HG02588 (cell line): ENCODE measurements around the gene MBD4.

ENCODE experiments used
- ATAC-seq: cut with Tn5 transposase; IDR thresholded peaks from one replicate; pipeline ENCODE4 v1.9.1; 2021; ENCODE audit warnings: mild to moderate bottlenecking, moderate library complexity; ENCODE audit not compliant: unreplicated experiment

The MBD4 gene

GRCh38 chr3:129463716-129464115, 24.0 kb upstream of the MBD4 start:
- ATAC-seq, result no peak

- no peak for ATAC-seq
Observed at GRCh38 chr3:129463094-129463493, 23.3 kb upstream of the MBD4 start.

GRCh38 chr3:129462361-129462968, 22.7 kb upstream of the MBD4 start:
- no peak for ATAC-seq

- no peak for ATAC-seq
Observed at GRCh38 chr3:129461461-129462146, 21.9 kb upstream of the MBD4 start.

GRCh38 chr3:129461022-129461421, 21.3 kb upstream of the MBD4 start:
- ATAC-seq, result no peak

- no peak for ATAC-seq
Observed at GRCh38 chr3:129460572-129460971, 20.8 kb upstream of the MBD4 start.

GRCh38 chr3:129460155-129460554, 20.4 kb upstream of the MBD4 start:
- ATAC-seq, result no peak

- ATAC-seq, result no peak
Observed at GRCh38 chr3:129453732-129454131, 14.0 kb upstream of the MBD4 start.

- ATAC-seq, result no peak
Observed at GRCh38 chr3:129449279-129450115, 9.7 kb upstream of the MBD4 start.

- ATAC-seq, result no peak
Observed at GRCh38 chr3:129448186-129448895, 8.6 kb upstream of the MBD4 start.

GRCh38 chr3:129446926-129447325, 7.2 kb upstream of the MBD4 start:
- ATAC-seq, result no peak

GRCh38 chr3:129445471-129445870, 5.7 kb upstream of the MBD4 start:
- ATAC-seq, result no peak

GRCh38 chr3:129442947-129443346, 3.2 kb upstream of the MBD4 start:
- no peak for ATAC-seq

- ATAC-seq, result no peak
Observed at GRCh38 chr3:129442486-129442885, 2.7 kb upstream of the MBD4 start.

GRCh38 chr3:129441782-129442181, 2.0 kb upstream of the MBD4 start:
- no peak for ATAC-seq

- ATAC-seq, result no peak
Observed at GRCh38 chr3:129441215-129441614, 1.5 kb upstream of the MBD4 start.

GRCh38 chr3:129440618-129441190, 956 bp upstream of the MBD4 start:
- ATAC-seq, result no peak

GRCh38 chr3:129439226-129439816, 427 bp downstream of the MBD4 start:
- ATAC-seq, result peak; percentile 17

GRCh38 chr3:129435367-129435766, 4.4 kb downstream of the MBD4 start:
- no peak for ATAC-seq

- ATAC-seq, result no peak
Observed at GRCh38 chr3:129434140-129434539, 5.6 kb downstream of the MBD4 start.

GRCh38 chr3:129433565-129433964, 6.2 kb downstream of the MBD4 start:
- no peak for ATAC-seq
